Umbilical cord (tissue), 2 donors: ENCODE measurements around the gene ULK4. TPM values are rescaled to one million over a fixed set of nuclear protein-coding genes. Genes with fewer than 3 reads are reported as not detected.
A peak's percentile ranks its signal among the peaks of the same experiment; 100 is the strongest.
"Not testable (repeated sequence)": the region's sequence is repeated elsewhere in the genome, so short reads cannot be mapped to it uniquely, and the experiment has no call there.

Experiments
- DNase-seq: peaks from one replicate; pipeline ENCODE4 v3.0.0-alpha.2; 2015; ENCODE audit warnings: low spot score
- total RNA-seq: library from RNA; depleted of rRNA; stranded (reverse); fragments of >200 nt; gene quantifications from one replicate; pipeline ENCODE4 v1.2.3, GENCODE V29; 2014; ENCODE audit warnings: low replicate concordance; ENCODE audit not compliant: insufficient read depth

ULK4 gene
- total RNA-seq, 1 donor from 2014 or later: 76.8 TPM

GRCh38 chr3:41318520-41318919 is 643.4 kb downstream of the ULK4 start:
- no peak for DNase-seq

GRCh38 chr3:41317718-41318117 is 644.2 kb downstream of the ULK4 start:
- no peak for DNase-seq

GRCh38 chr3:41317298-41317697 is 644.6 kb downstream of the ULK4 start:
- DNase-seq: no peak

- DNase-seq: no peak
These were observed 646.8 kb downstream of the ULK4 start for GRCh38 chr3:41315126-41315525.

GRCh38 chr3:41308119-41308518 is 653.8 kb downstream of the ULK4 start:
- DNase-seq: no peak

- DNase-seq: no peak
These were observed 654.8 kb downstream of the ULK4 start for GRCh38 chr3:41307065-41307464.

- DNase-seq: peak; percentile 55
These were observed 657.3 kb downstream of the ULK4 start for GRCh38 chr3:41304593-41304992.

- no peak for DNase-seq
These were observed 659.6 kb downstream of the ULK4 start for GRCh38 chr3:41302295-41302694.

- DNase-seq: no peak
These were observed 660.4 kb downstream of the ULK4 start for GRCh38 chr3:41301548-41301947.

GRCh38 chr3:41299036-41299435 is 662.9 kb downstream of the ULK4 start:
- no peak for DNase-seq

GRCh38 chr3:41297750-41298149 is 664.2 kb downstream of the ULK4 start:
- no peak for DNase-seq

GRCh38 chr3:41296556-41296955 is 665.3 kb downstream of the ULK4 start:
- DNase-seq: no peak

- DNase-seq: no peak
These were observed 666.2 kb downstream of the ULK4 start for GRCh38 chr3:41295740-41296139.

- no peak for DNase-seq
These were observed 668.7 kb downstream of the ULK4 start for GRCh38 chr3:41293169-41293681.

- no peak for DNase-seq
These were observed 671.2 kb downstream of the ULK4 start for GRCh38 chr3:41290736-41291135.

GRCh38 chr3:41290306-41290705 is 671.6 kb downstream of the ULK4 start:
- no peak for DNase-seq

GRCh38 chr3:41288785-41289184 is 673.1 kb downstream of the ULK4 start:
- DNase-seq: no peak

GRCh38 chr3:41286305-41286704 is 675.6 kb downstream of the ULK4 start:
- no peak for DNase-seq

GRCh38 chr3:41284934-41285333 is 677.0 kb downstream of the ULK4 start:
- DNase-seq: not testable (repeated sequence)

GRCh38 chr3:41277790-41278465 is 684.0 kb downstream of the ULK4 start:
- DNase-seq: no peak

GRCh38 chr3:41276191-41276590 is 685.7 kb downstream of the ULK4 start:
- no peak for DNase-seq

- DNase-seq: no peak
These were observed 686.8 kb downstream of the ULK4 start for GRCh38 chr3:41274944-41275668.

- no peak for DNase-seq
These were observed 689.2 kb downstream of the ULK4 start for GRCh38 chr3:41272667-41273066.
